SK-N-SH (cell line): ENCODE measurements around the gene SFRP5. TPM values are rescaled to one million over a fixed set of nuclear protein-coding genes. Genes with fewer than 3 reads are reported as not detected.

ENCODE experiments used
- CTCF ChIA-PET: fragments of 300-600, 350-600 bp; formaldehyde crosslinking; extraction: SDS; loops from one replicate; lab custom pipeline; 2021; lab: Yijun Ruan, JAX
- POLR2A ChIA-PET: fragments of 350-600 bp; sonication (Branson Sonifier 250); formaldehyde crosslinking; extraction: SDS; loops from one replicate; lab custom pipeline; 2020; ENCODE audit warnings: antibody characterized with exemption, inconsistent platforms; lab: Yijun Ruan, JAX
- DNase-seq: peaks from one replicate; pipeline ENCODE4 v3.0.0; 2012
- H2AFZ ChIP-seq: fragments of 200-600 bp; sonication (generic); 2 replicates; pipeline ENCODE4 v1.8.1; 2016; ENCODE audit warnings: antibody characterized with exemption, mild to moderate bottlenecking, low read depth
- H3F3A ChIP-seq: fragments of 200-600 bp; sonication (generic); replicated peaks from 2 replicates; pipeline ENCODE3; 2016; ENCODE audit warnings: antibody characterized with exemption, mild to moderate bottlenecking; ENCODE audit not compliant: insufficient read depth
- H3K27ac ChIP-seq, 2 experiments: fragments of 200-500 bp in 1 of 2; fragments of 200-600 bp in 1 of 2; sonication (Bioruptor generic) in 1 of 2; sonication (generic), shearing (Covaris generic) in 1 of 2; 2 replicates each; pipeline versions ENCODE4 v1.5.1 to v1.6.1; 2014 to 2016; ENCODE audit warnings: low read depth in 2 of 2, inconsistent platforms in 1 of 2, low read length in 1 of 2, mild to moderate bottlenecking in 1 of 2, mixed read lengths in 1 of 2
- H3K27me3 ChIP-seq: fragments of 200-600 bp; sonication (generic), shearing (Covaris generic); 2 replicates; pipeline ENCODE4 v1.6.1; 2016; ENCODE audit warnings: mixed run types; ENCODE audit not compliant: insufficient read depth
- H3K36me3 ChIP-seq, 2 experiments: fragments of 200-500 bp in 1 of 2; fragments of 200-600 bp in 1 of 2; sonication (Bioruptor generic) in 1 of 2; sonication (generic) in 1 of 2; replicated peaks in 1 of 2; 2 replicates each; pipeline versions ENCODE3 to v1.5.1; 2014 to 2016; ENCODE audit warnings: low read length in 1 of 2, mild to moderate bottlenecking in 1 of 2; ENCODE audit not compliant: insufficient read depth in 2 of 2, control insufficient read depth in 1 of 2
- H3K4me1 ChIP-seq, 2 experiments: fragments of 200-500 bp in 1 of 2; fragments of 200-600 bp in 1 of 2; sonication (Bioruptor generic) in 1 of 2; sonication (generic), shearing (Covaris generic) in 1 of 2; 2 replicates each; pipeline versions ENCODE4 v1.5.1 to v1.6.1; 2014 to 2016; ENCODE audit warnings: low read depth in 1 of 2, low read length in 1 of 2, mixed run types in 1 of 2; ENCODE audit not compliant: insufficient read depth in 2 of 2, control insufficient read depth in 1 of 2
- H3K4me2 ChIP-seq: fragments of 200-600 bp; sonication (generic), shearing (Covaris generic); 2 replicates; pipeline ENCODE4 v1.6.1; 2017; ENCODE audit warnings: mixed run types
- H3K4me3 ChIP-seq, 2 experiments: fragments of 200-500 bp in 1 of 2; fragments of 200-600 bp in 1 of 2; sonication (Bioruptor generic) in 1 of 2; sonication (generic), shearing (Covaris generic) in 1 of 2; 2 replicates each; pipeline versions ENCODE4 v1.5.1 to v1.8.1; 2014 to 2016; ENCODE audit warnings: low read depth in 2 of 2, inconsistent platforms in 1 of 2, low read length in 1 of 2, mild to moderate bottlenecking in 1 of 2, mixed read lengths in 1 of 2, moderate library complexity in 1 of 2
- H3K79me2 ChIP-seq: fragments of 200-600 bp; sonication (generic); 2 replicates; pipeline ENCODE4 v1.8.1; 2017; ENCODE audit warnings: mild to moderate bottlenecking; ENCODE audit not compliant: insufficient read depth
- H3K9ac ChIP-seq: fragments of 200-600 bp; sonication (generic); 2 replicates; pipeline ENCODE4 v1.6.1; 2017; ENCODE audit warnings: mixed run types
- H3K9me2 ChIP-seq: fragments of 200-600 bp; sonication (generic); 2 replicates; pipeline ENCODE4 v1.6.1; 2017; ENCODE audit warnings: mixed run types
- H3K9me3 ChIP-seq: fragments of 200-600 bp; sonication (generic); 2 replicates; pipeline ENCODE4 v1.6.1; 2017; ENCODE audit warnings: mixed run types, mild to moderate bottlenecking, moderate library complexity
- H4K20me1 ChIP-seq: fragments of 200-600 bp; sonication (generic); 2 replicates; pipeline ENCODE4 v1.6.1; 2017; ENCODE audit warnings: mild to moderate bottlenecking, mixed run types; ENCODE audit not compliant: insufficient read depth
- CHD2 ChIP-seq: fragments of 150-350 bp; IDR thresholded peaks from 2 replicates; pipeline ENCODE4 v1.6.1; 2018; ENCODE audit warnings: low read length; ENCODE audit not compliant: partially characterized antibody
- FOSL2 ChIP-seq: IDR thresholded peaks from 2 replicates; pipeline ENCODE4 v1.4.0; 2012; ENCODE audit warnings: low read depth, mild to moderate bottlenecking, moderate library complexity, borderline replicate concordance
- GABPA ChIP-seq: IDR thresholded peaks from 2 replicates; pipeline ENCODE4 v1.4.0; 2012; ENCODE audit warnings: low read depth, mild to moderate bottlenecking
- JUND ChIP-seq: IDR thresholded peaks from 2 replicates; pipeline ENCODE4 v1.4.0; 2012
- MAX ChIP-seq: IDR thresholded peaks from 2 replicates; pipeline ENCODE4 v1.4.0; 2012; ENCODE audit warnings: low read depth
- MEF2A ChIP-seq: IDR thresholded peaks from 2 replicates; pipeline ENCODE4 v1.4.0; 2012; ENCODE audit warnings: low read depth, borderline replicate concordance
- RCOR1 ChIP-seq: fragments of 150-350 bp; IDR thresholded peaks from 2 replicates; pipeline ENCODE4 v1.6.1; 2017; ENCODE audit warnings: antibody characterized with exemption, low read length
- REST ChIP-seq: IDR thresholded peaks from 2 replicates; pipeline ENCODE4 v1.6.1; 2012; ENCODE audit warnings: mild to moderate bottlenecking, low read depth, low read length, moderate library complexity
- RXRA ChIP-seq: IDR thresholded peaks from 2 replicates; pipeline ENCODE4 v1.4.0; 2012; ENCODE audit warnings: low read depth, mild to moderate bottlenecking, borderline replicate concordance
- SIN3A ChIP-seq: IDR thresholded peaks from 2 replicates; pipeline ENCODE4 v1.6.1; 2012; ENCODE audit warnings: low read depth, mild to moderate bottlenecking, low read length, moderate library complexity, borderline replicate concordance
- SMC3 ChIP-seq: IDR thresholded peaks from 2 replicates; pipeline ENCODE4 v1.6.1; 2012; ENCODE audit warnings: low read depth, low read length, improper control_type of control experiment
- USF1 ChIP-seq: IDR thresholded peaks from 2 replicates; pipeline ENCODE4 v1.4.0; 2012; ENCODE audit warnings: low read depth, borderline replicate concordance
- YY1 ChIP-seq: IDR thresholded peaks from 2 replicates; pipeline ENCODE4 v1.4.0; 2012; ENCODE audit warnings: low read depth, mild to moderate bottlenecking
- WGBS: methylation state at CpG from one replicate; pipeline ENCODE4 v1.1.6; 2017; ENCODE audit warnings: low lambda C conversion rate; 5-methylcytosine and 5-hydroxymethylcytosine counted together
- polyA plus RNA-seq, 3 experiments: library from polyadenylated mRNA; depleted of rRNA; stranded (reverse); fragments of >200 nt; gene quantifications; 2 replicates each; pipeline ENCODE4 v1.2.3, GENCODE V29; 2012
- TF ChIP-seq, protein P1 (sequence below): fragments of 150-350 bp; IDR thresholded peaks from 2 replicates; pipeline ENCODE4 v1.6.1; 2017; ENCODE audit warnings: antibody characterized with exemption, low read length, low read depth, borderline replicate concordance

SFRP5 gene
- polyA plus RNA-seq, 1 of the 3 experiments (the other 2 are of a cell fraction): not detected

DNA sequence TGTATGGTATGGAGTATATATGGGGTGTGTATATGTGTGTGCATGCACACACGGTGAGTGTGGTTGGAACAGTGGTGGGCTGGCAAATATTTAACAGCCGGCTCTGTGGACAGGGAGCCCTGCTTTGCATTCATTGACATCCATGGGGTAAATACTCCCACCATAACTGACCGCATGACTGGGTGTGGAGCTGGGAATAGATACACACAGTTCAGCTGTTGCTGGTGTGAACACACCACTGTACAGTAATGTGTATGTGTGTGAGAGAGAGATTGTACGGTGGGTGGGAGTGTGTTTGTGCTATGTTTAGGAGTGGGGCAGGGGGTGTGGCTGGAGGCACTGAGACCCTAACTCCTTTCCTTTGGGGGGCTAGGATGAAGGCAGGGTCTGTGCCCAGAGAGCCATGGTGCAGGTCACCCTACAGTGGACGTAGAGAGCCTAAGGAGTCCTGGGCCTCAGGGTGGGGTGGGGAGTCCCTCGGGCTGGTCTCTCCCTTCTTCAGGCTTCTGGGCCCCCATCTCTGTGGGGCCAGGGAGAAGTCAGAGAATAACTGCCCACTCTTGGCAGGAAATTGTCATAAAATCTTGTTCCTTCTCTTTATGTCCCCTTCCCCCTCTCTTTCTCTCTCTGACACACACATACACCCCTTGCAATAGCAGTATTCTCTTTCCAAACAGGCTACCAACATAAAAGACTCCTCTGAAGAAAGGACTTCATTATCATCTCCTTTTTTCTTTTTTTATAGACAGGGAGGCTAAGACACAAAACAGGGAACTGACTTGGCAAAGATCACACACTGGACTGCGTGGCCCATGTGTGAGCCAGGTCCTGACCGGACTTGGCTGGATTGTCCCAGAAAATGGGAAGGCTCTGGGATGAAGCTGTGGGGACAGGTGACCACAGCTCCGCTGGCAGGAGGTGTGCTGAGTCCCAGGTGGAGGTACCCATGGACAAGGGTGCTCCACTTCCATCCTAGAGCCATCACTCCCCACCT lies 3.2 kb downstream of the SFRP5 start:
- Histone ChIP-seq H3F3A (no peaks in the 10 kb centered on the region), H3K4me3 (no peak overlapping the region), H3K27me3 (peaks cover 21% of the 10 kb centered on the region; the same call in 1 of the 2 replicates), H3K4me2 (no peak overlapping the region), H3K79me2 (no peaks in the 10 kb centered on the region), H3K36me3 (no peaks in the 10 kb centered on the region), H3K9me3 (no peaks in the 10 kb centered on the region), H3K27ac (no peak overlapping the region), H3K9me2 (no peaks in the 10 kb centered on the region)
- POLR2A ChIA-PET: no interaction called here
- WGBS: 78% methylated on average over 9 of the region's 9 CpGs
- no peak for DNase-seq
- no peak for TF ChIP-seq RCOR1
- TF ChIP-seq YY1: no peak
- TF ChIP-seq JUND: no peak
- TF ChIP-seq, protein P1, sequence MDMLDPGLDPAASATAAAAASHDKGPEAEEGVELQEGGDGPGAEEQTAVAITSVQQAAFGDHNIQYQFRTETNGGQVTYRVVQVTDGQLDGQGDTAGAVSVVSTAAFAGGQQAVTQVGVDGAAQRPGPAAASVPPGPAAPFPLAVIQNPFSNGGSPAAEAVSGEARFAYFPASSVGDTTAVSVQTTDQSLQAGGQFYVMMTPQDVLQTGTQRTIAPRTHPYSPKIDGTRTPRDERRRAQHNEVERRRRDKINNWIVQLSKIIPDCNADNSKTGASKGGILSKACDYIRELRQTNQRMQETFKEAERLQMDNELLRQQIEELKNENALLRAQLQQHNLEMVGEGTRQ: no peak
- no peak for TF ChIP-seq USF1
- no peak for TF ChIP-seq REST
- no peak for TF ChIP-seq SMC3
- no peak for TF ChIP-seq MEF2A
- no peak for TF ChIP-seq MAX
- TF ChIP-seq SIN3A: no peak
- TF ChIP-seq RXRA: no peak
- no peak for TF ChIP-seq FOSL2
- TF ChIP-seq CHD2: no peak
- no peak for TF ChIP-seq GABPA
- TF ChIP-seq, all 33 proteins: peak for 0
- CTCF ChIA-PET: interaction anchor here (0.7 to 13.8 kb wide), 4 partner anchors 10 to 277 kb away, joined by 3 to 162 read pairs (median 4); no protein-coding TSS in a partner anchor
- Histone ChIP-seq H4K20me1 (no peaks in the 10 kb centered on the region), H3K4me1 (peaks cover 0 to 4% of the 10 kb centered on the region in 2 experiments; a peak in 1 of 4 replicates), H2AFZ (no peak overlapping the region), H3K9ac (no peak overlapping the region)
